SH-SY5Y (cell line): Measurements from ENCODE around the gene MBP.

Experiments used
- GATA2 ChIP-seq: IDR thresholded peaks from 2 replicates; pipeline ENCODE4 v1.6.1; 2011; ENCODE audit warnings: mild to moderate bottlenecking, low read depth, low read length
- GATA3 ChIP-seq: IDR thresholded peaks from 2 replicates; pipeline ENCODE4 v1.6.1; 2011; ENCODE audit warnings: low read depth, mild to moderate bottlenecking, low read length, moderate library complexity

MBP gene

GRCh38 chr18:77013811-77014521 lies 118.6 kb downstream of the MBP start:
- TF ChIP-seq GATA3 (no peak), GATA2 (no peak)

GRCh38 chr18:77012806-77013541 lies 119.6 kb downstream of the MBP start:
- TF ChIP-seq GATA3 = no peak
- no peak for TF ChIP-seq GATA2

GRCh38 chr18:77012120-77012519 lies 120.5 kb downstream of the MBP start:
- no peak for TF ChIP-seq GATA3
- TF ChIP-seq GATA2 = no peak

GRCh38 chr18:77009675-77010074 lies 122.9 kb downstream of the MBP start:
- TF ChIP-seq GATA2 (no peak), GATA3 (no peak)

- TF ChIP-seq GATA3 (no peak), GATA2 (no peak)
Observed at GRCh38 chr18:77008576-77009315, 123.8 kb downstream of the MBP start.

- no peak for TF ChIP-seq GATA3
- no peak for TF ChIP-seq GATA2
Observed at GRCh38 chr18:77008006-77008405, 124.6 kb downstream of the MBP start.

GRCh38 chr18:77007251-77007650 lies 125.3 kb downstream of the MBP start:
- TF ChIP-seq GATA3 (no peak), GATA2 (no peak)

- TF ChIP-seq GATA3 (no peak), GATA2 (no peak)
Observed at GRCh38 chr18:77006305-77007175, 126.0 kb downstream of the MBP start.

- TF ChIP-seq GATA3 = no peak
Observed at GRCh38 chr18:77005651-77006195, 126.9 kb downstream of the MBP start.

GRCh38 chr18:77004555-77005380 lies 127.8 kb downstream of the MBP start:
- TF ChIP-seq GATA3 (no peak), GATA2 (no peak)

- no peak for TF ChIP-seq GATA2
- no peak for TF ChIP-seq GATA3
Observed at GRCh38 chr18:77003316-77003715, 129.3 kb downstream of the MBP start.

GRCh38 chr18:77002496-77002895 lies 130.1 kb downstream of the MBP start:
- TF ChIP-seq GATA3 (no peak), GATA2 (no peak)

- TF ChIP-seq GATA3 (no peak), GATA2 (no peak)
Observed at GRCh38 chr18:77001979-77002378, 130.6 kb downstream of the MBP start.
